ENCODE results near the gene UBR3. TPM values are rescaled to one million over a fixed set of nuclear protein-coding genes. Genes with fewer than 3 reads are reported as not detected.
"Not testable (repeated sequence)": the region's sequence is repeated elsewhere in the genome, so short reads cannot be mapped to it uniquely, and the experiment has no call there.

UBR3 gene
- 50.0 TPM for polyA plus RNA-seq (ENCODE audit: insufficient read length)

GRCh38 chr2:169827272-169828140, at the start of gene UBR3:
TSS of gene UBR3 (plus strand) at chr2:169827454. CDS start at chr2:169827508, 54 bp downstream.
- peak; percentile 96 for DNase-seq

- no peak for DNase-seq
Measured at GRCh38 chr2:169778446-169778845, 48.8 kb upstream of the UBR3 start.

- DNase-seq, result no peak
Measured at GRCh38 chr2:169781249-169782013, 45.8 kb upstream of the UBR3 start.

- DNase-seq, result no peak
Measured at GRCh38 chr2:169782513-169782912, 44.7 kb upstream of the UBR3 start.

GRCh38 chr2:169790581-169790980, 36.7 kb upstream of the UBR3 start:
- no peak for DNase-seq

GRCh38 chr2:169795181-169795580, 32.1 kb upstream of the UBR3 start:
- no peak for DNase-seq

- DNase-seq, result no peak
Measured at GRCh38 chr2:169796441-169796840, 30.8 kb upstream of the UBR3 start.

GRCh38 chr2:169797601-169798000, 29.7 kb upstream of the UBR3 start:
- no peak for DNase-seq

- DNase-seq, result no peak
Measured at GRCh38 chr2:169798397-169798717, 28.9 kb upstream of the UBR3 start.

GRCh38 chr2:169798718-169799592, 28.3 kb upstream of the UBR3 start, which contains the start of gene SSB:
TSS of gene SSB (plus strand) at chr2:169798871. CDS start at chr2:169800961, 2,090 bp downstream.
- peak; percentile 93 for DNase-seq

- no peak for DNase-seq
Measured at GRCh38 chr2:169803480-169803879, 23.8 kb upstream of the UBR3 start.

- no peak for DNase-seq
Measured at GRCh38 chr2:169806586-169806985, 20.7 kb upstream of the UBR3 start.

- DNase-seq, result no peak
Measured at GRCh38 chr2:169808221-169808620, 19.0 kb upstream of the UBR3 start.

- no peak for DNase-seq
Measured at GRCh38 chr2:169815849-169816248, 11.4 kb upstream of the UBR3 start.

GRCh38 chr2:169816961-169817360, 10.3 kb upstream of the UBR3 start:
- not testable (repeated sequence) for DNase-seq

- DNase-seq, result not testable (repeated sequence)
Measured at GRCh38 chr2:169817369-169817768, 9.9 kb upstream of the UBR3 start.

- DNase-seq, result no peak
Measured at GRCh38 chr2:169818241-169818640, 9.0 kb upstream of the UBR3 start.

GRCh38 chr2:169819106-169819505, 8.1 kb upstream of the UBR3 start:
- no peak for DNase-seq

GRCh38 chr2:169820101-169820500, 7.2 kb upstream of the UBR3 start:
- not testable (repeated sequence) for DNase-seq

GRCh38 chr2:169822036-169822435, 5.2 kb upstream of the UBR3 start:
- DNase-seq, result no peak

- no peak for DNase-seq
Measured at GRCh38 chr2:169822785-169823392, 4.4 kb upstream of the UBR3 start.

- DNase-seq, result no peak
Measured at GRCh38 chr2:169823996-169824372, 3.3 kb upstream of the UBR3 start.
